Activated CD4-positive, alpha-beta T cell treated with anti-CD3 and anti-CD28 coated beads, Interleukin-2, amount 50 U/mL, for 48 hours (primary cell): Measurements from ENCODE around the gene DHFR2.
"Not testable (repeated sequence)": the region's sequence is repeated elsewhere in the genome, so short reads cannot be mapped to it uniquely, and the experiment has no call there.

Experiments
- DNase-seq, 2 experiments: peaks; one replicate each; pipeline ENCODE4 v3.0.0-alpha.2; 2020

Gene DHFR2

GRCh38 chr3:94062513-94063404 lies at the start of gene DHFR2, which contains the start of gene NSUN3:
Gene DHFR2 (minus strand): TSS chr3:94062916. CDS start chr3:94061511, 1,405 bp downstream.
Gene NSUN3 (plus strand): TSS chr3:94063061. CDS start chr3:94063127, 66 bp downstream.
- peak; percentile 78 to 84 for DNase-seq

- no peak for DNase-seq
Observed at GRCh38 chr3:94110854-94111253, 48.1 kb upstream of the DHFR2 start.

DNA sequence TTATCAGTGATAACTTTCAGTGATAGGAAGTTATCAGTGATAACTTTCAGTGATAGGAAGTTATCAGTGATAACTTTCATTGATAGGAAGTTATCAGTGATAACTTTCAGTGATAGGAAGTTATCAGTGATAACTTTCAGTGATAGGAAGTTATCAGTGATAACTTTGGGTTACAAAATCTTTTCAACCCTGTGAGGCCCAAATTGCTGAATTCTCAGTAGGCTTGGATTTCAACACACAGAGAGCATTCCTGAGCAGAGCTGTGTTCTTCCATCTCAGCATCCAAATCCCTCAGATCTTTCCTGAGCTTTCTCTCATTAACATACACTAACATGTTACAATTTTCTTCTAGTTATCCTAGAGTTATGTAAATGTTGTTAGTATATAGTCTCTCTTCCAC lies 47.5 kb upstream of the DHFR2 start:
- DNase-seq: not testable (repeated sequence)

- no peak for DNase-seq
Observed at GRCh38 chr3:94106268-94106667, 43.6 kb upstream of the DHFR2 start.

GRCh38 chr3:94101860-94102259 lies 39.1 kb upstream of the DHFR2 start:
- no peak for DNase-seq

GRCh38 chr3:94099311-94099710 lies 36.6 kb upstream of the DHFR2 start:
- DNase-seq: no peak

GRCh38 chr3:94098452-94098851 lies 35.7 kb upstream of the DHFR2 start:
- DNase-seq: no peak

DNA sequence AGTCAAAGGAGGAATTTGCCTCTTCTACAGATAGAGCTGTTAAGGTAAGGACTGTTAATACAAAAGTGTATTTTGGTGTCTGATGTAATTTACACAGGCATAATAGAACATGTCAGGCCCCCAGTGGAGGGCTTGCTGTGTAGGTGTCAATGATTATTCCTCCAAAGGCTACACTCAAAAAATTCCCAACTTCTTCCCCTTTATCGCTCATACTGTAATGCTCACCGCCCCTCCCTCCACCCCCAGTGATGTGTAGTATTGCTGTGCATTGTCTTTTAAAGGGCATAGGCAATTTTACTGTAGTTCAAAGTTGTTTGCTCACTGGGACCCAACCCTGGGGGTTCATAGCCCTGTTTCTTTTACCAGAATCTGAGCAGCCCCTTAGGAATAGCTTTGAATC lies 32.4 kb upstream of the DHFR2 start:
- DNase-seq: no peak

GRCh38 chr3:94093151-94093550 lies 30.4 kb upstream of the DHFR2 start:
- DNase-seq: no peak

- DNase-seq: no peak
Observed at GRCh38 chr3:94092086-94092485, 29.4 kb upstream of the DHFR2 start.

DNA sequence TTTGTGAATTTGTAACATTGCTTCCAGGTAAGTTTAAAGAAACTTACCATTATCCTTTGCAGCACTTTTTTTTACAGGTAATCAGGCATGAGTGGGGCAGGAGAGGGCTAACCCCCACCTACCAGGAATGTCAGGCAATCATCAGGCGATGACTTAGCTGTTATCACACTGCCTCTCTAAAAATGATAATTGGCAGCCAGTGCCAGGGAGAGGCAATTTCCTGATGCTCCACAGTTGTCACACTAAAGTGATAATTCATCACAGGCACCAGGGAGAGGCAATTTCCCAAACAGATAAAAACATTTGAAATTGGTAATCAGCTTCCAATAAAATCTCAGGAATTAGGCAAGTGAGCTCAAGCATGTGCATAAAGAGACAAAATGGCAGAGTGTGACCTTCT lies 26.4 kb upstream of the DHFR2 start:
- no peak for DNase-seq

DNA sequence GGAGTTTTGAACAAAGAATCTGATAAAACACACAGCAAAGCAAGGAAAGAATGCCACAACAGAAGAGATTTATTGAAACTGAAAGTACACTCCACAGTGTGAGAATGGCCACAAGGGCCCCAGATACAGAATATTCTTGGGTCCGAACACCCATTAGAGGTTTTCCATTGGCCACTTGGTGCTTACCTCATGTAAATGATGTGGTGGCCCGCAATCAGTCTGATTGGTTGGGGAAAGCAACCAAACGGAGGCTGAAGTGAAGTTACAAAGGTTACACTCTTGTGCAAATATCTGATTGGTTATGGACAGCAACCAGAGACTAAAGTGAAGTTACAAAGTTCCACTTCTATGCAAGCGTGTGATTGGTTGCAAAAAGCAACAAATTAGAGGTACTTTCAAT lies 20.5 kb upstream of the DHFR2 start:
- DNase-seq: no peak

DNA sequence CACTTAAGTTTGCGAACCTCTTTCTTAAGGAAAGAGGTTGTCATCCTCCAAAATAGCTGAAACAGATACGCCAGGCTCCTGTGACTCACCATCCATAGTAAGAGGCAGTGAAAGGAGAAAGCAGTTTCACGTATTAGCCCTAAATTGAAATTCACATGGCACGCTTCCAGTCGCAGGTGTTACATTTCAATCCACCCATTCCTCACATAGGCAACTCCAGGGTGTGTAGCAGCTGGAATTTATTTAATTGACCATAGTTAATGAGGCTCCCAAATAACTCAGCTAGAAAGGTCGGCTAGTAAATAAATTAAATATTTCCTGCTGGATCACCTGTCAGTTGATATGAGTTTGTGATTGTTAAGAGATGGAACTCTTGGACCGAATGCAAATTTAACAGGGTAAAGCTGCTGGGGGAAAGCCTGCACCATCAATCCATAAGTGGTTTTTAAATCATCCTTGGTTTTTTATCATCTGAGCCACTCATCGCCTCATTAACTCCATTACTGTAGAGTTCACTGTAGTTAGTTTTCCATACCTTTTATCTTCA lies 19.7 kb upstream of the DHFR2 start:
- DNase-seq: no peak

DNA sequence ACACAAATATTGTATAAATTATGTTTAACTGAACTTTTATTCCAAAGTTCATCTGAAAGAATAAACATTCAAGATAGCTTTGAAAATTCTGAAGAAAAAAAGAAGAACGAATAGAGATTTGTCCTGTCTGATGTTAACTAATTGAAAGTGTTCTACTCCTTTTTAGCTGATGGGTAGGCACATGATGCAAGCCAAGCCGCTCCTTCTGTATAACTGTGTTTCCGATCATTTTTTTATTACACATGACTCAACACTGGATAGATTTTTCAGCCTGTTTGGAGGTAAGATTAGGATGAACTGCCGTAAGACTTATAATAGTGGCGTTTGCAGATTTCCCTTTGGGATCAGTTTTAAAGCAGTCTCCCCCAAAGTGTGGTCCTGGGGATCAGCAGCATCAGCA lies 19.2 kb upstream of the DHFR2 start:
- DNase-seq: no peak

DNA sequence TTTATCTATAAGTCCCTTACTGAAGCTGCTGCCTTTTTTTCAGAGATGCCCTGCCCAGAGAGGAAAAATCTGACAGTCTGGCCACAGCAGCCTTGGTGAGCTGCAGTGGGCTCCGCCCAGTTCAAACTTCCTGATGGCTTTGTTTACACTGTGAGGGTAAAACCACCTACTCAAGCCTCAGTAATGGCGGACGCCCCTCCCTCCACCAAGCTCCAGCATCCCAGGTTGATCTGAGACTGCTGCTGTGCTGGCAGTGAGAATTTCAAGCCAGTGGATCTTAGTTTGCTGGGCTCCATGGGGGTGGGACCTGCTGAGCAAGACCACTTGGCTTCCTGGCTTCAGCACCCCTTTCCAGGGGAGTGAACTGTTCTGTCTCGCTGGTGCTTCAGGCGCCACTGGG lies 17.8 kb upstream of the DHFR2 start:
- not testable (repeated sequence) for DNase-seq

DNA sequence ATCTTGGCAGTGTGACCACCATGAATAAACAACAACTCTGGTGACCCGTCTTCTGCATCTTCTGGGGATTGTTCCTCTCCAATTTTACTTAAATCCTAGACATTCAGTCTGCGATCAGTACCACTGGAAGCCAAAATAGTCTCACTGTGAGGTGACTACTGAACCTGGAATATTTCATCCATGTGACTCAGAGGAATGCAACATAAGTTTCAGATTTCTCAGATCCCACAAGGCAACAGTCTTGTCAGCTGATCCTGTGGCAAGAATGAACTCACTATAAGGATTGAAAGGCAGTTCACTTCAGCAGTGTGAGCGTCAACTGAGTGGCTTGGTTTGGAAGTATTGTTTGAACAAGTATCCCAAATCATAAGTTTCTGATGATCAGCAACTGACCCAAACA lies 13.3 kb upstream of the DHFR2 start:
- no peak for DNase-seq

GRCh38 chr3:94071713-94072284 lies 9.1 kb upstream of the DHFR2 start:
- no peak for DNase-seq

- no peak for DNase-seq
Observed at GRCh38 chr3:94070341-94070911, 7.7 kb upstream of the DHFR2 start.

DNA sequence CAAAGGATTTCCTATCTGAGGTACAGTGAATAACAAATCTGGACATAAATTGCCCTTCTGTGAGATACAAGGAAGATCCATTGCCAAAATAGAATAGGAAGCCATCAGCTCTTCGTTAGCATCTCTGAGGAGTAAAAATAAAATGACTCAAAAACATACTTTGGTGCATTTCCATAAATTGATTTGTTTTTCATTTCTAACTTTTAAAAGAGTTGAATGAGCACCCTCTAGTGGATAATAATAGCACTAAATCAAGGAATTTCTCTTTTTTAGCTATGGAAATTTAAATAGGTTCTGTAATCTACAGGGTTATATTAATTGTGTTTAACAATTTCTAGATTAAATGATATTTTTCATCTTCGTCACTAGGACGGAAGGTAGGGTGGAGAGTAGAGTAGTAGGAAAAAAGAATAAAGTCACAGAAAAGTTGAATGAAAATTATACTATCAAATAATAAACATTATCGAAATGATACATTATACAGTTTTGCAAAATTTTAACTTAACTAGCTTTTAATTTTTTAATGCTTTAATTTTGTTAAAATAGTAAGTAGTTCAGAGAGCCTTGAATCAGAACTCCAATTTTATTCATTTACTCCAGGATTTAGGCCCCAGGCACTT lies 6.6 kb upstream of the DHFR2 start:
- DNase-seq: no peak

GRCh38 chr3:94066506-94067500 lies 4.1 kb upstream of the DHFR2 start:
- DNase-seq: no peak

- no peak for DNase-seq
Observed at GRCh38 chr3:94065819-94066480, 3.2 kb upstream of the DHFR2 start.
